Karpas-422 (cell line): ENCODE data around the gene ADCY4. TPM values are rescaled to one million over a fixed set of nuclear protein-coding genes. Genes with fewer than 3 reads are reported as not detected.
"Not testable (repeated sequence)": the region's sequence is repeated elsewhere in the genome, so short reads cannot be mapped to it uniquely, and the experiment has no call there.

Experiments
- DNase-seq: peaks from one replicate; pipeline ENCODE4 v3.0.0-alpha.2; 2015
- H2AFZ ChIP-seq: fragments of 200-600 bp; sonication (generic); 2 replicates; pipeline ENCODE4 v1.6.1; 2014; ENCODE audit warnings: antibody characterized with exemption, low read length, mixed read lengths
- H3K27ac ChIP-seq: fragments of 200-600 bp; sonication (generic); 2 replicates; pipeline ENCODE4 v1.5.1; 2014; ENCODE audit warnings: mild to moderate bottlenecking, low read length, moderate library complexity
- H3K27me3 ChIP-seq: fragments of 200-600 bp; sonication (generic); 2 replicates; pipeline ENCODE4 v1.6.1; 2014; ENCODE audit warnings: low read length, mixed read lengths
- H3K36me3 ChIP-seq: fragments of 200-600 bp; sonication (generic); 2 replicates; pipeline ENCODE4 v1.6.1; 2014; ENCODE audit warnings: low read length, mixed read lengths; ENCODE audit not compliant: insufficient read depth
- H3K4me1 ChIP-seq: fragments of 200-600 bp; sonication (generic); 2 replicates; pipeline ENCODE4 v1.6.1; 2014; ENCODE audit warnings: mild to moderate bottlenecking, low read length, mixed read lengths
- H3K4me2 ChIP-seq: fragments of 200-600 bp; sonication (generic); 2 replicates; pipeline ENCODE4 v1.6.1; 2014; ENCODE audit warnings: low read length, low read depth, mild to moderate bottlenecking; ENCODE audit not compliant: poor library complexity, severe bottlenecking
- H3K4me3 ChIP-seq: fragments of 200-600 bp; sonication (generic); 2 replicates; pipeline ENCODE4 v1.5.1; 2014; ENCODE audit warnings: mild to moderate bottlenecking, antibody characterized with exemption, low read length, mixed read lengths
- H3K79me2 ChIP-seq: fragments of 200-600 bp; sonication (generic); 2 replicates; pipeline ENCODE4 v1.6.1; 2014; ENCODE audit warnings: mild to moderate bottlenecking, low read length, mixed read lengths
- H3K9ac ChIP-seq: fragments of 200-600 bp; sonication (generic); 2 replicates; pipeline ENCODE4 v1.6.0; 2014; ENCODE audit warnings: low read length
- H3K9me2 ChIP-seq: fragments of 200-600 bp; sonication (generic), shearing (Covaris generic); replicated peaks from 2 replicates; pipeline ENCODE4 v1.6.0; 2014; ENCODE audit warnings: mild to moderate bottlenecking, low read length, moderate library complexity; ENCODE audit not compliant: insufficient read depth
- H3K9me3 ChIP-seq: fragments of 300-700, 200-600 bp; sonication (generic); 2 replicates; pipeline ENCODE4 v1.6.1; 2014; ENCODE audit warnings: low read length, mixed read lengths
- H4K20me1 ChIP-seq: fragments of 200-600 bp; sonication (generic); 2 replicates; pipeline ENCODE4 v1.6.1; 2014; ENCODE audit warnings: mild to moderate bottlenecking, antibody characterized with exemption, low read length, low read depth; ENCODE audit not compliant: insufficient read depth
- total RNA-seq: library from RNA; depleted of rRNA; stranded (reverse); fragments of >200 nt; shearing (Covaris generic); gene quantifications from 2 replicates; pipeline ENCODE4 v1.2.3, GENCODE V29; 2014; ENCODE audit warnings: low replicate concordance

ADCY4 gene
- total RNA-seq, 1 experiment from 2014 or later: 0.07 TPM

GRCh38 chr14:24329736-24330135 lies 5.1 kb downstream of the ADCY4 start:
- no peaks in the 10 kb centered on the region for H4K20me1 ChIP-seq

GRCh38 chr14:24329073-24329663 lies 5.7 kb downstream of the ADCY4 start:
- Histone ChIP-seq H3K27ac (no peak overlapping the region), H3K79me2 (no peaks in the 10 kb centered on the region), H3K9me2 (no peaks in the 10 kb centered on the region), H4K20me1 (no peaks in the 10 kb centered on the region), H3K9me3 (no peaks in the 10 kb centered on the region), H3K27me3 (no peaks in the 10 kb centered on the region), H3K4me2 (no peak overlapping the region), H3K4me1 (peaks cover 18% of the 10 kb centered on the region), H3K4me3 (no peak overlapping the region), H3K9ac (no peak overlapping the region), H3K36me3 (no peaks in the 10 kb centered on the region), H2AFZ (no peak overlapping the region)
- no peak for DNase-seq

More at GRCh38 chr14:24329736-24330135, 5.1 kb downstream of the ADCY4 start:
- no peak overlapping the region for H3K4me2 ChIP-seq
- no peaks in the 10 kb centered on the region for H3K9me3 ChIP-seq
- no peak for DNase-seq
- H3K36me3 ChIP-seq: no peaks in the 10 kb centered on the region
- no peak overlapping the region for H3K9ac ChIP-seq
- no peaks in the 10 kb centered on the region for H3K79me2 ChIP-seq
- H2AFZ ChIP-seq: no peak overlapping the region
- H3K4me1 ChIP-seq: peaks cover 18% of the 10 kb centered on the region
- no peak overlapping the region for H3K27ac ChIP-seq
- no peaks in the 10 kb centered on the region for H3K9me2 ChIP-seq
- H3K27me3 ChIP-seq: no peaks in the 10 kb centered on the region
- no peak overlapping the region for H3K4me3 ChIP-seq

GRCh38 chr14:24327914-24328313 lies 7.0 kb downstream of the ADCY4 start:
- not testable (repeated sequence) for H3K36me3 ChIP-seq, H3K9me3 ChIP-seq, H3K27me3 ChIP-seq, H3K79me2 ChIP-seq, H3K9me2 ChIP-seq, H2AFZ ChIP-seq, H4K20me1 ChIP-seq, H3K4me3 ChIP-seq, DNase-seq, H3K9ac ChIP-seq, H3K27ac ChIP-seq, H3K4me2 ChIP-seq
- H3K4me1 ChIP-seq: peaks cover 10% of the 10 kb centered on the region

- no peak for DNase-seq
- Histone ChIP-seq H3K79me2 (no peaks in the 10 kb centered on the region), H3K27ac (no peak overlapping the region), H3K4me2 (no peak overlapping the region), H3K9me2 (no peaks in the 10 kb centered on the region), H4K20me1 (no peaks in the 10 kb centered on the region), H3K36me3 (no peaks in the 10 kb centered on the region), H2AFZ (0 out of 2 replicates have a peak overlapping the region, but pooled peaks have one; percentile 13), H3K27me3 (no peaks in the 10 kb centered on the region), H3K9me3 (no peaks in the 10 kb centered on the region), H3K4me3 (no peak overlapping the region), H3K4me1 (peaks cover 6% of the 10 kb centered on the region), H3K9ac (no peak overlapping the region)
These were observed 7.6 kb downstream of the ADCY4 start for GRCh38 chr14:24327303-24327702.

GRCh38 chr14:24325963-24326362 lies 8.9 kb downstream of the ADCY4 start:
- H3K4me1 ChIP-seq: no peaks in the 10 kb centered on the region
- no peaks in the 10 kb centered on the region for H3K36me3 ChIP-seq
- no peak for DNase-seq
- no peaks in the 10 kb centered on the region for H3K79me2 ChIP-seq
- no peak overlapping the region for H3K4me2 ChIP-seq
- H3K27ac ChIP-seq: no peak overlapping the region
- H4K20me1 ChIP-seq: no peaks in the 10 kb centered on the region
- H2AFZ ChIP-seq: no peak overlapping the region
- H3K9ac ChIP-seq: no peak overlapping the region
- H3K4me3 ChIP-seq: no peak overlapping the region
- no peaks in the 10 kb centered on the region for H3K9me2 ChIP-seq
- no peaks in the 10 kb centered on the region for H3K9me3 ChIP-seq
- H3K27me3 ChIP-seq: no peaks in the 10 kb centered on the region

GRCh38 chr14:24325041-24325530 lies 9.8 kb downstream of the ADCY4 start:
- H3K27ac ChIP-seq: no peak overlapping the region
- H3K9ac ChIP-seq: no peak overlapping the region
- H3K36me3 ChIP-seq: no peaks in the 10 kb centered on the region
- no peak overlapping the region for H3K4me3 ChIP-seq
- H3K79me2 ChIP-seq: no peaks in the 10 kb centered on the region
- H3K9me3 ChIP-seq: no peaks in the 10 kb centered on the region
- H4K20me1 ChIP-seq: no peaks in the 10 kb centered on the region
- H3K4me2 ChIP-seq: no peak overlapping the region
- H3K9me2 ChIP-seq: no peaks in the 10 kb centered on the region
- H3K4me1 ChIP-seq: no peaks in the 10 kb centered on the region
- no peaks in the 10 kb centered on the region for H3K27me3 ChIP-seq
- no peak for DNase-seq
- H2AFZ ChIP-seq: no peak overlapping the region

- Histone ChIP-seq H3K4me2 (no peak overlapping the region), H2AFZ (no peak overlapping the region), H3K9ac (no peak overlapping the region), H3K27me3 (no peaks in the 10 kb centered on the region), H3K9me3 (no peaks in the 10 kb centered on the region), H3K79me2 (no peaks in the 10 kb centered on the region), H3K36me3 (no peaks in the 10 kb centered on the region), H3K9me2 (no peaks in the 10 kb centered on the region), H3K4me3 (no peak overlapping the region), H3K27ac (no peak overlapping the region), H3K4me1 (no peaks in the 10 kb centered on the region), H4K20me1 (no peaks in the 10 kb centered on the region)
- DNase-seq: no peak
These were observed 10.8 kb downstream of the ADCY4 start for GRCh38 chr14:24324024-24324423.

GRCh38 chr14:24323341-24323740 lies 11.5 kb downstream of the ADCY4 start:
- H3K4me3 ChIP-seq: no peak overlapping the region
- no peak for DNase-seq
- H4K20me1 ChIP-seq: no peaks in the 10 kb centered on the region
- H3K27me3 ChIP-seq: no peaks in the 10 kb centered on the region
- no peaks in the 10 kb centered on the region for H3K36me3 ChIP-seq
- no peaks in the 10 kb centered on the region for H3K4me1 ChIP-seq
- H3K79me2 ChIP-seq: no peaks in the 10 kb centered on the region
- H3K27ac ChIP-seq: no peak overlapping the region
- no peak overlapping the region for H3K9ac ChIP-seq
- H3K9me2 ChIP-seq: no peaks in the 10 kb centered on the region
- H3K4me2 ChIP-seq: no peak overlapping the region
- H2AFZ ChIP-seq: no peak overlapping the region
- H3K9me3 ChIP-seq: no peaks in the 10 kb centered on the region
